PC-3 (cell line): ENCODE results near the gene DYNLT3.
A peak's percentile ranks its signal among the peaks of the same experiment; 100 is the strongest.

ENCODE experiments used
- CTCF ChIP-seq: fragments of 300-600 bp; sonication (generic); conservative IDR thresholded peaks from 2 replicates; pipeline ENCODE4 v1.5.1; 2017; ENCODE audit warnings: antibody characterized with exemption, low read depth, mild to moderate bottlenecking, low read length
- EZH2 ChIP-seq: fragments of 300-600 bp; sonication (generic); IDR thresholded peaks from one replicate; pipeline ENCODE4 v1.6.1; 2017; ENCODE audit warnings: antibody characterized with exemption, mild to moderate bottlenecking, low read length; ENCODE audit not compliant: unreplicated experiment

GRCh38 chrX:37825215-37825842 lies 22.0 kb downstream of the DYNLT3 start:
- peak; percentile 90 for TF ChIP-seq CTCF
- no peak for TF ChIP-seq EZH2
